ENCODE measurements around the gene TMEM9.

The TMEM9 gene

GRCh38 chr1:201127755-201128455, 26.4 kb downstream of the TMEM9 start:
- DNase-seq (ENCODE audit: low read depth, low spot score), result no peak

- peak; percentile 31 for DNase-seq (ENCODE audit: low read depth, low spot score)
Observed at GRCh38 chr1:201126832-201127754, 27.2 kb downstream of the TMEM9 start, which contains the start of gene ASCL5. Gene ASCL5 (minus strand): TSS chr1:201127184. CDS start chr1:201115372, 11,812 bp downstream.

- no peak for DNase-seq (ENCODE audit: low read depth, low spot score)
Observed at GRCh38 chr1:201126463-201126831, 27.8 kb downstream of the TMEM9 start.

DNA sequence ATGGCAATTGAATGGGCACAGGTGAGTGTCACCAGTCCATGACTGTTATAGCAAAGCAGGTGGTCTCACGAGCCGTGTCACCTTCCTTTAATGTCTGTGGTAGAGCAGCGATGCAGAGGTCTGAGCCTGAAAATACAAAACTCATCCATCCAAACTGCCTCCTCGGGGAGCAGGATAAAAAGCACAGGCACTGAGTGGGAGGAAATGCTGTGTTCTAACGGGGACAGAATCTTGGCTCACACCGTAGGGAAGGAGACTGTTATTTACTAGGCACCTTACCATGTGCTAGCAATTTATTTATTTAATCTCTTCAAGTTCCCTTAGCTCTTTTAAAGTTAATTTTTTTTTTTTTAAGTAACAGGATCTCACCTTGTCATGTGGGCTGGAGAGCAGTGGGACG, 28.5 kb downstream of the TMEM9 start:
- no peak for DNase-seq (ENCODE audit: low read depth, low spot score)

DNA sequence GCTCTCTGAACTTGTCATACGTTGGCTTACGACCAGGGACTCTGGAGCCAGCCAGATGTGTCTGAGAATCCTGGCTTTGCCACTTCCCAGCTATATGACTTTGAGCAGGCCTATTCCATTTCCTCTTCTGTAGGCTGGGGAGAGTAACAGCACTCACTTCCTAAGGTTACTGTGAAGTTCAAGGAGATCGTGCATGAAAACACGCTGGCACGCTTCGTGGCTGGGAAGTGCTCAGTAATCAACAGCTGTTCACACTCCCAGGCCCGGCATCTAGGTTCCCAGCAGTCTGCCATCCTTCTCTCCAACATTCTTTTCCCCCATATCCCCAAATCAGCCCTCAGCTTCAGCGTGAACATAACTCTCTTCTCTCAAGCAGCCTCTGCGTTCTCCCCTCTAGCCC, 29.3 kb downstream of the TMEM9 start:
- DNase-seq (ENCODE audit: low read depth, low spot score), result no peak

DNA sequence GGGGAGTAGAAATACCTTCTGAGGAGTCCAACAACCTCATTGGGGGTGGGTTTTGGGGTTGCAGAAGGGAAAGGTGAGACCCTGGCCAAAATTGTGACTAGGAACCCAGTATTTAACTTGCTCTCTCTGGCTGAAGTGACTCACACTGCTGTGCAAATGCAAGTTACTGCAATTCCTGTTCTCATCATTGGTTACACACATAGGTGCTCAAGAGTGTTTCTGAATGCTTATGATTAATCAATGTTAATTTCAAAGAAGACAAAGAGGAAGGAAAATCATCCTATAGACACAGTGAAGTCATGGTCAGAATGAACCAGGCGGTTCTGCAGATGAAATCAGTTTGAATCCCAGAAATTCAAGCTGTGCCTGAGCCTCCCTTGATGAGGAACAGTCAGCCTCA, 30.4 kb downstream of the TMEM9 start:
- DNase-seq (ENCODE audit: low read depth, low spot score), result no peak

DNA sequence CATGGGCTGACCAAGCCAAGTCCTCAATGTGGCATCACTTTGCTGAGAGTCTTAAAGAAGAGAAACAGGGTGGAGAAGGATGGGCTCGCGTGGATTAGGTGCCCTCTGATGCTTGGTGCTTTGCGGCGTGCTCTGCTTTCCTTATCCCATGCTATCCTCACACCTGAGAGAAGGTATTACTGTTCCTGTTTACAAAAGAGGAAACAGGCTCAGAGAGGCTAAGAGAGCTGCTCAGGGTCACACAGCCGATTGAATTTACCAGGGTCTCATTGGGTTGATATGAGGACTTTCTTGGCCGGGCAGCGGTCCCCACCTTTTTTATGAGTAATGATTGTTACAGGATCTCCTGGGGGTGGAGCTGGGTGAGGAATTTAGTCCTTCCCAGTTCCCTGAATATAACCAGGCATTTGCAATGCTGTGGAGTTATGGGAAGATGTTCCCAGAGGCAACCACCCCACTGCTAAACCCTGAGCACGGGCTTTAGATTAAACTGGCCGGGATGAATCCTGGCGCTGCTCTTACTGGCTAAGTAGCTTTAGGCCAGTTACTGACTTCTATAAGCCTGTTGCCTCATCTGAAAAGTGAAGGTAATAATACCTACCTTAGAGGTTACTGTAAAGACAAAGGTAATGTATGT, 31.8 kb downstream of the TMEM9 start:
- no peak for DNase-seq (ENCODE audit: low read depth, low spot score)

GRCh38 chr1:201119206-201120197, 34.8 kb downstream of the TMEM9 start:
- peak; percentile 71 for DNase-seq (ENCODE audit: low read depth, low spot score)

DNA sequence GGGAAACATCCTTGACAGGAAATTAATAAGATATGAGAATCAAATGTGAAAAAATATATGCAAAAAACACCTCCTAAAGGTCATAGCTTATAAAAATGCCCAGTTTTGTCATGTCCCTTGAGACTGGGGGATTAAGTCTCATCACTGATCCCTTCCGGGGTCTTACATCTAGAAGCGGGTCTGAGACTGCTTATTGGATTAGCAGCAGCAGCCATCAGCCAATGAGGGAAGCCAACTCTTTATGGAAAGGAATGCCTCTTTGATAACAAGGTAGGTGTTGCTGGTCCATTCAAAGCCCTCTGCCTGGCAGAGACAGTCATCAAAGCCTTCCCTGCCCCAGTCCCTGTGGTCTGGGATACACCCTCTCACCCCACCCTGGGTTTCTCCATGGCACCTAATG, 38.2 kb downstream of the TMEM9 start:
- DNase-seq (ENCODE audit: low read depth, low spot score), result no peak

DNA sequence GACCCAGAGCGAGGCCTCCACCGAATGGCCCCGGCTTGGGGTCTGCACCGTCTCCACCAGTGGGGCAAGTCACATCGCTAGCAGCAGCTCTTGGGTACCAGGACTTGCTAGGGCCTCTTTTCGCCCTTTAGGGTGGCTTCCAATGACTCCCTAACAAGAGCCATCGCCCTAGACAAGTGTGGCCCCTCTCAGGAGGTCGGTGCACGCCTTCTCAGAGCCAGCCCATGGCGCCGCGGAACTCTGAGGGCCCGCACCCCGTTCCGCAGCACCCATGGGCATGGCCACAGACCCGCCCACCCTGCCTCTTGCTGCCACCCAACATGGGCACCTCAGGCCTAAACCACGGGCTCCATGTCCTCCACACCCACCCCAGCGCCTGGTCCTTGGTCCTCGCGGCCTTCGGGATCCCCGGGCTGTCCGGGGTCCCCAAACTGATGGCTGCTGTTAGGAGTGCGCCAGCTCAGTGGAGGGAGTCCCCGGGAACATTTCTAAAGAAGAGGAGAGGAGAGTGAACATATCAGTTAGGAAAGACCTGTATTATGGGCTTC, 38.8 kb downstream of the TMEM9 start:
- no peak for DNase-seq (ENCODE audit: low read depth, low spot score)

DNA sequence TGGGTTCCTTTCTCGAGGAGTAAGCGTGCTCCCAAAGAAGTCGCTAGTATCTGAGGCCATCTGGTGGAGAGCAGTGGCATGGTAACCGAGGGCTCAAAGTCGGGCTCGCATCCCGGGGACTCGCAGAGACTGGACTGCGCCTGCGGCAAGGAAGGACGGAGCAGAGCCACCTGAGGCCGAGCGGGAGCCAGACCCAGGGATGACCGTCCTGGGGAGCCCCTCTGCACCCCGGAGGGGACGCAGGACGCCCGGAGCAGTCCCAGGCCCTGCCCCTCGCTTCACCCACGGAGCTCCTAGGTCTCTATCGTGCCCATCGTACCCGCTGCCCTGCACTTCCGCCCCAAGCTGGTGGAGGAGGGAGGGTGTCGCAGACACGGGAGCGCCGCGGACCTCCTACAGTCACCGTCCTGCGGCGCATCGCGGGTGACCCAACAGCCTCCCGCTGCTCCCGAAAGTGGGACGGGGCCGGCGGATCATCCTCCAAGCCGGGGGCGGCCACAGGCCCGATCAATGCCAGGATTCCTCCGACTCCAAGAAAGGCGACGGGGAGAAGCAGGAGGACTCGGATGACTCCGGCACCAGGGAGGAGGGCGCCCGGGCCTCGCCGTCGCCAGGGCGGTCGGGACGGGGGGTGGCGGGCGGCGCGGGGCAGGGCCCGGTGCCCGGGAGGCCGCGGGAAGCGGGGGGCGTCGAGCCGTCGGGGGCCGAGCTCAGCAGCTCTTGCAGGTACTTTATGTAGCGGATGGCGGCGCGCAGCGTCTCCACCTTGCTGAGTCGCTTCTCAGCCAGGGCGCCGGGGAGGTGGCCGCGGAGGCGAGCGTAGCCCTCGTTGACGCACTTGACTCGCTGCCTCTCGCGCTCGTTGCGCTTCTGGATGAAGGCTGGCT, 39.8 kb downstream of the TMEM9 start:
- DNase-seq (ENCODE audit: low read depth, low spot score), result peak; percentile 96

DNA sequence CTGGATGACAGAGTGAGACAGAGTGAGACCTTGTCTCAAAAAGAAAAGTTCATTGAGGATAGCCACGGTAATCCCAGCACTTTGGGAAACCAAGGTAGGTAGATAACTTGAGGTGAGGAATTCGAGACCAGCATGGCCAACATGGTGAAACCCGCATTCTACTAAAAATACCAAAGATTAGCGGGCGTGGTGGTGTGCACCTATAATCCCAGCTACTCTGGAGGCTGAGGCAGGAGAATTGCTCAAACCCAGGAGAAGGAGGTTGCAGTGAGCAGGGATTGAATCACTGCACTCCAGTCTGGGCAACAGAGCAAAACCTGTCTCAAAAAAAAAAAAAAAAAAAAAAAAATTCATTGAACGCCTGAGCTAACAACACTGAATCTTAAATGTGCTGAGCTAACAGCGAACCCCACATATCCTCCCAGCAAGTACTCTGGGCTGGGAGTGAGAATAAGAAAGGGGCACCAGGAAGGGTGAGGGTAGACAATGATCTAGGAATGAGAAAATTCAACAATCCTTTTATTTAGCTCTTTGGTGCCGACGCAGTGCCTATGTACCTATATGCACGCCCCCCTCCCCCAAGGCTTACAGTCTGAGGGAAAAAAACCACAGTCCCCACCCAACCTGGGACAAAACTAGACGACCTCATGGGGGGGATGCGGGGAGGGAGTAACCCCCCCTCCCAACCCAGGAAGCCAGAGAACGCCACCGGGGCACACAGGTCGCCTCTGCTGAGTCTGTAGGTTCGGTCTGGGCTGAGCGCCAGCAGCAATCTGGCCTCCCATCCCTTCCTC, 40.6 kb downstream of the TMEM9 start:
- no peak for DNase-seq (ENCODE audit: low read depth, low spot score)

- DNase-seq (ENCODE audit: low read depth, low spot score), result no peak
Observed at GRCh38 chr1:201112926-201113325, 41.3 kb downstream of the TMEM9 start.

DNA sequence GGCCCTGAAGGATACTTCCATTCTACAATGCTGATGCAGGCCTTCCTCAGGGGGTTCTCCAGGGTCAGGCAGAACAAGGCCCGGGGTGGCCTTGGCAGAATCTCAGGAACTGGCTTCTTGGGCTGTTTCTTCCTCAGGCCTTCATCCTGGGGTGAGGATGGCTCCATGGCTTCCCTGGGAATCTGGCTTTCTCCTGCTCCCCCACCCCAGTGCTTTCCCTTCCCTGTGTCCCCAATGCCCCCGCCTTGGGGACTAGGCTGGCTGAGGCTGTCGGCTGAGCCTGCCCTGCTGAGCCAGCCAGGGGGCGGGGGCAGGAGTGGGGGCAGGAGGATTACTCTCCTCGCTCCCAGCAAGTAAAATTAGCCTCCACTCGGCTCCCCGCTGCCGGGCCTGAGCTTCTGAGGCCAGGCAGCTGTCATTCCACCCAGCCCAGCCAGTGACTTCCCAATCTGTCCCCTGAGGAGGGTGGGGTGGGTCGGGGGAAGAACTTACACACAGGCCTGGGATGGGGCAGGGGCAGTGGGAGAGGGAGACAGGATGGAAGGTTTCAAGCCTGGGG, 42.0 kb downstream of the TMEM9 start, which contains the start of gene CACNA1S:
TSS of gene CACNA1S (minus strand) at position 254 of the 559 bp plus-strand sequence. CDS start at position 167, 87 bp downstream.
- peak; percentile 30 for DNase-seq (ENCODE audit: low read depth, low spot score)

- DNase-seq (ENCODE audit: low read depth, low spot score), result no peak
Observed at GRCh38 chr1:201111672-201112071, 42.6 kb downstream of the TMEM9 start.

GRCh38 chr1:201111156-201111555, 43.1 kb downstream of the TMEM9 start:
- no peak for DNase-seq (ENCODE audit: low read depth, low spot score)

DNA sequence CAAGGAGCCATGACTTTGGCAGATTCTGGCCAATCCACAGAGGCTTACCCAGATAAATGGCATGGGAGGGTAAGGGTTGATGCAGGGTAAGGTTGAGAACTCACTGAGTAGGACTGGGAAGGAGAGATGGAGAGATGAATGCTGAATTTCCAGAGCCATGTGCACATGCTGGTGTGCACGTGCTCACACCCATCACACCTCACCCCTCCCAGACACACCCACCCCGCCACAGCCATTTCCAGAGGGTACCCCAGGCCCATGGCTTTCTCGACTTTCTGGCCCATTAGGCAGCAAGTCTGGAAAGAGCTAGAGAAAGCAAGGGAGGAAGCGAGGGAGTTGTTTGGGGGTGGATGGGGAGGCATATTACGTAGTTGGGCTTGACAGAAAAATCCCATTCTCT, 43.7 kb downstream of the TMEM9 start:
- no peak for DNase-seq (ENCODE audit: low read depth, low spot score)

DNA sequence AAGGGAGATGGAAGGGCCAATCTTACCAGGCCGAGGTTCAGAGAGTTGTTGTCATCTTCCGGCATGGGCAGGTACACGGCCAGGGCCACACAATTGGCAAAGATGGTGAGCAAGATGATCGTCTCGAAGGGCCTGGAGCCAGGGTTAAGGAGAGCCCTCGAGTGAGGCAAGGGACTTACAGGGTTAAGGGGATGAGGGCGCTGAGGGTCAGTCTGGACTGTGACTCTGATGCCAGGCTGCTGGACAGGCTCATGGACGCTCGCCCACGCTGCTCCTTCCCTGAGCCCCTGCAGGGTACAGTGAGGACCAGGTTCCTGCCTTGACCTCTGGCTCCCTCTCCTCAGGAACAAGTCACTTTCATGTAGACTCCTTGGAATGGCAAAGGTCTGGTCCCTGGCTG, 44.1 kb downstream of the TMEM9 start:
- DNase-seq (ENCODE audit: low read depth, low spot score), result no peak

GRCh38 chr1:201109651-201110050, 44.6 kb downstream of the TMEM9 start:
- DNase-seq (ENCODE audit: low read depth, low spot score), result no peak
